GM21529 (cell line): Measurements from ENCODE around the gene DPYD.

Experiments
- ATAC-seq: cut with Tn5 transposase; IDR thresholded peaks from one replicate; pipeline ENCODE4 v1.9.1; 2021; ENCODE audit not compliant: unreplicated experiment

DPYD gene

DNA sequence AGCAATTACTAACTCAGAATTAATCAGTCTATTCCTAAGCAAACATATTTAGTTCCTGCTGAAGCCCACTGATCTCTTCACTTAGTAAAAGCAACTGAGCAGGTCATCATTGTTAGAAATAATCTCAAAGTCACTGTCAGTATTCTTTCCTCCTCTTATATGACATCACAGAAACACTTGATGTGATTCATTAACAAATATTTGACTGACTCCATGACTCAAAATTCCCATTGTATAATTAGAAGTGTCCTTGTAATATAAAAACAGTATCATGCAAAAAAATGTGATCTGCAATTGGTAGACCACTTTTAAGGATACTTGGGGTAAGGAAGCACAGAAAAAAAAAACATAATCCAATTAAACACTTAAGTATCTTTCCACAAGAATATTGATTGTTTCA lies 194.4 kb downstream of the DPYD start:
- no peak for ATAC-seq

- ATAC-seq = no peak
Observed at GRCh38 chr1:97721221-97721620, 199.6 kb downstream of the DPYD start.

GRCh38 chr1:97712980-97713379 lies 207.9 kb downstream of the DPYD start:
- no peak for ATAC-seq

DNA sequence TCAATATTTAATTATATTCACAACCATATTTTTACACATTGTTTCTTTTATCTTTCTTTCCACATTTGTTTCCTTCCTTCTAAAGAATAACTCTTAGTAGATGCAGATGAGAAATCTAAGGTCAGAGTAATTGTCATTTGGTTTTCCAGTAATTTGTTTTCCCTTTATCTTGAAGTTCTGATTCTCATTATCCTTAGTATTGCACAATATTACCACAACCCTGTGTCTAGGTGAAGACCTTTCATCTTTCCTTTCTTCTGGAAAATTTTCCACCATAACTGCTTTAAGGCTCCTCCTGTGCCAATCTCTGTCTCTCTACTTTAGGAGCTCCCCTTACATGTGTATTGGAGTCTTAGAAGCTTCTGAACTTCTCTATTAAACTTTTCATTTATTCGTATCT lies 209.0 kb downstream of the DPYD start:
- no peak for ATAC-seq

GRCh38 chr1:97693601-97694000 lies 227.2 kb downstream of the DPYD start:
- ATAC-seq = no peak

GRCh38 chr1:97691325-97691724 lies 229.5 kb downstream of the DPYD start:
- ATAC-seq = no peak

DNA sequence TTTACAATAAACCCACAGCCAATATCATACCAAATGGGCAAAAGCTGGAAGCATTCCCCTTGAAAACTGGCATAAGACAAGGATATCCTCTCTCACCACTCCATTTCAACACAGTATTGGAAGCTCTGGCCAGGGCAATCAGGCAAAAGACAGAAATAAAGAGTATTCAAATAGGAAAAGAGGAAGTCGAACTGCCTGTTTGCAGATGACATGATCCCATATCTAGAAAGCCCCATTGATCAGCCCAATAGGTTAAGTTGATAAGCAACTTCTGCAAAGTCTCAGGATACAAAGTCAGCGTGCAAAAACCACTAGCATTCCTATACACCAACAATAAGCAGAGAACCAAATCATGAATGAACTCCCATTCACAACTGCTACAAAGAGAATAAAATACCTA lies 235.5 kb downstream of the DPYD start:
- no peak for ATAC-seq

- ATAC-seq = no peak
Observed at GRCh38 chr1:97680894-97681293, 239.9 kb downstream of the DPYD start.

DNA sequence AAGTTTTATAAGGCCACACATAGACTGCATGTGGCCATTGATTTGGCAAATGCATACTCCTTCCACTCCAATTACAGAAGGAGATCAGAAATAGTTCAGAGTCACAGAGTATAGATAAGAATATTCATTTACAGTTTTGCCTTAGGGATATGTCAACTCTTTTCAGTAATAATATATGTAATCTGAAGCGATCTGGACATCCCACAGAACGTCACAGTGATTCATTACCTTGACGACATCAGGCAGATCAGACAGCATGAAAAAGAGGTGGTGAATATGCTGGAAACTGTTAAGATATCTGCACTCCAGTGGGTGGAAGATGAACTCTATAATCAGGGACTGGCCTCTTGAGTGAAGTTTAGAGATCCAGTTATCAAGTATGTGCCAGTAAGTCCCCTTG lies 240.4 kb downstream of the DPYD start:
- no peak for ATAC-seq

- no peak for ATAC-seq
Observed at GRCh38 chr1:97677702-97678101, 243.1 kb downstream of the DPYD start.

GRCh38 chr1:97674517-97674916 lies 246.3 kb downstream of the DPYD start:
- no peak for ATAC-seq

DNA sequence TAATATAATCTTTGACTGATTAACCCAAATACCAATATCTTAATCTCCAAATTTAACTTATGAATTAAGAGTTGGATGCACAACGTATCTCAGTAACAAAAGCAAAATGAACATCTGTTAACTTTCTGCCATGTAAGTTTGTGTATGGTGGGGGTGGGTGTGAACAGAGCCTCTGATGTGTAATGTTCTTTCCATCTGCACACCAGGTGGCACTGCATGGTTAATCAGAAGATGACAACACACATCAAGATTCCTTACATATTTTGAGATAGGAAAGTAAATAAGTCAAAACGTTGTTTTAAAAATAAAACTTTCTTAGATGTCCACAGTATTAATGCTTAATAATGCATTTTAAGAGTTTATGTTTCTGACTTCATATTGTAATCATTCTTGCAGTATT lies 251.9 kb downstream of the DPYD start:
- ATAC-seq = no peak

- ATAC-seq = no peak
Observed at GRCh38 chr1:97660431-97661105, 260.3 kb downstream of the DPYD start.

DNA sequence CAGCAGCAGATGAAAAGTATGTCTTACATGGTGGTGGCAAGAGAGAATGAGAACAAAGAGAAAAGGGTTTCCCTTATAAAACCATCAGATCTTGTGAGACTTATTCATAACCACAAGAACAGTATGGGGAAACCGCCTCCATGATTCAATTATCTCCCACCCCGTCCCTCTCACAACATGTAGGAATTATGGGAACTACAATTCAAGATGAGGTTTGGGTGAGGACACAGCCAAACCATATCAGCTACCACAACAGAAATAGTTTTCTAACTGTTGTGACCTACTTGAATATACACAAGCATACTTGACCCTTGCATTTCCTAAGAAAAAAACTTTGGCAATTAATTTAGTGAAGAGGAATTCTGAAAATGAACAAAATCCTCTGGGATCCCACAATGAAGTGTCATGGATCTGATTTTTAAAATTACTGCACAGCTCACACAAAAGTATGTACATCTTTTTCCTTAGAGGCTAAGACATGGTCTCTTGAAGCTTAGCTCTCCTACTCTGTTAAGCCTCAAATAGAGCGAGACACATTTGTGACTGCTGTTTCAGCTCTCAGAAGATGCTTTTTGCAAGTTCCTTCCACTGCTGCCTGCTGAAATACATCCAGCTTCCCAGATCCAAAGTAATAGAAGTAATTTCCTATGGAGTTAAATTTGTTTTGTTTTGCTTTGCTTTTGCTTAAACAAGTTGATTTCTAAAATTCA lies 265.8 kb downstream of the DPYD start:
- no peak for ATAC-seq

- ATAC-seq = no peak
Observed at GRCh38 chr1:97651250-97651649, 269.6 kb downstream of the DPYD start.

DNA sequence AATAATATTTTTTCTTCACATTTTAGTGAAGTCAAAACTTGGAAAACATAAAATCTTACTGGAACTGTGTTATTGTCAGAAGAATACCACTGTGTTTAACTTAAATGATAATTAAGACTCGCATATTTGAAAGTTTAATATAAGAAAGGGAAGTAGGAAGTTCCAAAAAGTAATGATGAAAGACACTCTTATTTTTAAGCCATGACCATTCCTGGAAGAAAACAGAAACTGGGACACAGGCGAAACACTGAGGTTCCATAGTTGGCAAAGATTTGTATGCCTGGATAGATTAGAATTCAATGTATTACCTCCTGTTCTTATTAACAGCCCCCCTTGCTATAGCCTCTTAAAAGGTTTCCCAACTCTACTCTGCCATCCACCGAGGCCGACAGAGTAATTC lies 271.2 kb downstream of the DPYD start:
- ATAC-seq = no peak

GRCh38 chr1:97647776-97648175 lies 273.1 kb downstream of the DPYD start:
- ATAC-seq = no peak

DNA sequence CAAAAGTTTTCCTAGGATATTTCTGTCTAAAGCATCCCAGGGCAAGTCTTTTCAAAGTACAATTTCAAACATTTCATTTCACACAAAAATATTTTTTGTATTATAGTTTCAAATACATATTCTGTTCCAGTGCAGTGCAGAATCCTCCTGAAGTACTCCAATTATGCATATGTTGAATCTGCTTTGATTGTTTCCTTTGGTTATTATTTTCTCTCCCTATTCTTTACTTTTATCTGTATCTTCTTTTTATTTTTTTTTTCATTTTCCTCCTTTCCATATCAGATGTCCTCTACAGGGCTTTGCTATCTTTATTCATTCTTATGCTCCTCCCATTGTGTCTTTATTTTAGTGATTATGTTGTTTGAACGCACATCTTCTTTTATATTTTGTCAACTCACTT lies 274.8 kb downstream of the DPYD start:
- no peak for ATAC-seq

DNA sequence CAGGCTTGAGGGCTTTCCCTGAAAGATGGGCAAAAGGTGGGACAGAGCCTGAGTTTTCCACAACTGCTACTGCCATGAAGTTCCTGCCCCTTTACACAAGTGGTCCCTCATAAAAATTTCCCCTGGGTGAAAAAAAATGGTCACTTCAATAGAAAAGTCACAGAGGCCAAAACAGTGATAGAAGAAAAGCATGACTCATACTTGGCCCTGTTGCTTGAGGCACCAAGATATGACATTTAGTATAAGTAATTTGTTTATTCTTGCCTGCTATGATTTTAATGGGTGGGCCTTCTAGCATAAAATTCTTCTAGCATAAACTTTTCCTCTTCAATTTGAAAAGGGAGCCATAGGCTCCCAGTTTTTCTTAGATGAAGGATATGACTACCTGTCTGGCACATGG lies 280.2 kb downstream of the DPYD start:
- no peak for ATAC-seq

GRCh38 chr1:97636941-97637340 lies 283.9 kb downstream of the DPYD start:
- ATAC-seq = no peak

- no peak for ATAC-seq
Observed at GRCh38 chr1:97634758-97635157, 286.1 kb downstream of the DPYD start.

GRCh38 chr1:97632776-97633175 lies 288.1 kb downstream of the DPYD start:
- no peak for ATAC-seq

DNA sequence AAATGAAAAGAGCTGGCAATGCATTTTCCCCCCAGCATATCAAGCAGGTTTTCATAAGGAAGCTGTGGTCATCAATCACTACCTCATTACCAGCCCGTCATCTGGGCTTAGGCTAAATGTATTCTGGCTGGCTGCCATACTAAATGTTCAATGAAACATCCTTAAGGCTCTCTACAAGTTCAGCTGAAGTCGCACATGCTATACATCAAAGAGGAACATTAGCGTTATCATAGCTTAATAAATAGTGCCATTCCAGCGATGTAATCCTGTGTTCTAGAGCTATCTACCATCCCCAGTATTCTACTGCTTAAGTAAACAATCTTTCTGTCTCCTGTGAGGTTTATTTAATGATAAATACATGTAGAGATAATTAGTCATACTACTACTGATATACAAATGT lies 288.8 kb downstream of the DPYD start:
- ATAC-seq = no peak
